Inferior parietal cortex (tissue), 1 donor: ENCODE results near the gene MACROD2.

Source experiments
- DNase-seq: peaks from one replicate; pipeline ENCODE4 v3.0.0-alpha.2; 2016; ENCODE audit errors: extremely low spot score

MACROD2 gene

DNA sequence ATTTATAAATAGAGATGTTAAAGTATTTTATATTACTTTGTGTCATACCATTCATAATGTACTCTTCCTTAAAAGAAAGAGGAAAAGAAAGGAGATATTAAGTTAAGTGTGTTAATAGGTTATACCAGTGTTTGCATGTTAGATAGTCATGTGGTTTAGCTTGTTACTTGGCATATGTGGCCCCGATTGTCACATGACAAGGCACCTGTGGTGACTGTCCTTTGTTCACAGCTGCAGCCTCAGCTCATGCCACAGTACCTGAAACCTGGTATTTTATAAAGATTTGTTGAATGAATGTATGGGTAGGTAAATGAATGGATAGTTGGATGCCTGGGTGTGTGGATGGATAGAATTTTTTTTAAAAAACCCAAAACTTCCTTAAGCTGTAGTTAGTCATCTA is 648.2 kb downstream of the MACROD2 start:
- DNase-seq, result no peak

DNA sequence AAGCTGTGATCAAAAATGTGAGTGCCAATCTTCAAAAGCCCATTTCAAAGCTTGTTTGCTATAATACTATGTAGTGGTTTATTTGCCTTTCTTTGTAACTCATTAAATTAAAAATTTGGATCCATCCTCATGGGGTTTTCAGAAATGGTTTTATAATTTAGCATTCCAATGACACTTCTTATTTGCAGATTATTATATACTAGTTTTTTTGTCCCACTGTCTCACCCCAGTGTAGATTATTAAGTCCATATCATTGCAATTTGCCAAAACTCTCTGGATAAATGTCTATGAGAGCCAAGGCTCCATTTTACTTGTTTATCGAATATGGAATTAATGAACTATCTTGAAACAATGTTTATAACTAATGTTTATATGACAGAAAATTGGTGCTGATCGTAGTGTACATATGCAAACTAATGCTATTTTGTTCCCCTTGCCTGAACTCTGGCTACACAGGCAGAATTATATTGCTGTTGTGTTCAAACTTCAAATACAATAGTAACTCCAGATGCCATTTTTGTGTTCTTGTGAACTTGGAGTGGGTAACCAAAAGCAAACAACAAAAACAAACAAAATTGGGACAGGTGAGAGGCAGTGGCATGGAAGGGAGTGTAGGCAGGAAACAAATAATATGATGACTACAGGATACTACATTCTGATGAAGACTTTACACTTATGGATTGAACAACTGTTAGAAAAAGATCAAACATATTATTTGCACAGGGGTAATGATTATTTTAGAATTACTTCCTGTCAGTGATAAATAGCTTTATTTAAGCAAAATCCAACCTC is 649.2 kb downstream of the MACROD2 start:
- DNase-seq, result no peak

DNA sequence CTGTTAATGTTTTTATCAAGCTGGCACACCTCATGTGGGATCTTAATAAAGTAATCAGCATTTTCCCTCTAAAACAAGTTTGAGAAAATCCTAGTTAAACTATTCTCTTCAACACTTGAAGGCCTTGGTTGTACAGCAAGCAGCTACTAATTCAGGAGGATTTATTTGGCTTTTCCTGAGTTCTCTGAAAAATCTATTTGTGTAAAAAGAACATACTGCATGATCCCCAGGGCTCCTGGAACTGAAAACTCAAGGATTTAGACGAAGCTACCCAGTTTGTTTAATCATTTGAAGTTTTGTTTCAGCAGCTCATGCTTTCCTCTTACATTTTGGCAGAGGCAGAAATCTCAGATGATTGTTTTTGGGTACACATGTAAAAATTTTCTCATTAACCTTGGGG is 651.7 kb downstream of the MACROD2 start:
- no peak for DNase-seq

DNA sequence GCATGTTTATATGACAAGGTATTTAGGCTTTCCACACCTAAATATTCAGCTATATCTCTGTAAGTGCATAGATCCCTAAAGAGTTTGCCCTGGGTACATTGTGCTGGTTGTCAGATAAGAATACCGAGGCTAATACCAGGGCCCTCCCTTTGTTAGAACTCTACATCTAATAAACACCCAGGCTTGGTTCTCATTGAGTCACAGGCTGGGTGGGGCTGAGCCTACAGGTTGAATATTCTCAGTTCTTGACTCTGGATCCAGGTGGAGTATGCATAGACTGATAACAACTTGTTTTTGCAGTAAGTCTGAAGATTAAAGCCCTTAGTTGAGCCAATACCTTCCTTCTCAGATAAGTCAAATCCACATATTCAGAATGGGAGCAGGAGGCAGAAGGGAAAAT is 654.3 kb downstream of the MACROD2 start:
- DNase-seq, result no peak

DNA sequence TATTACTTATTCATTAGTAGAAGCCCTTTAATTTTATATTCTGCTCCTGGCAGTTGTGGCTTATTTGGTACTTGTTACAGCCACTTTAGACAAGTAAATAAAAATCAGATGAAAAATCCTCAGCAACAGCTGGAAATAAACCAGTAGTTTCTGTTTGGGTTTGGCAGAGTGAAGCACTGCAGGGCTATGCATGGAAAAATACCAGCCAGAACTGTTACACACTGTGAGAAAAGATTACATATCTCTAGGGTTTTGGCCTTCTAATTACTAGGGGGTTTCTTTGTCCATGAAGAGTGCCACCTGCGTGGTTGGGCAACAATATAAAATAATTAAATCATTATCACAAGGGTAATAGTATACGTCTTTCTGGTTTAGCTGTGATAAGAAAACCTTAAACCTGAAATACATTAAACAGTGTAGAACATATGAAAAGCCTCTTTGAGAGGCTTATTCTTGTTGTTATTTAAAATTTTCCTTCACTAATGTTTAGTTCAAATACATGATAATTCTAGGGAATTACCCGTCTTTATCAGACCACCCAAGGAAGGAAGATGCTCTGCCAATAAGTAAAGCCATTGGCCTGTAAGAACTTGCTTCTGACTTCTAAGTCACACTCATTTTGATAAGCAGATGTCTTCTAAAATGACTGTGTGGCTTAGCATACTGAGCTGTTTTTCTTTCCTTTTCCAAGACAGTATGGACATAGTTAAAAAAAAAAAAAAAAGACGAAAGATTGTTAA is 662.1 kb downstream of the MACROD2 start:
- no peak for DNase-seq

DNA sequence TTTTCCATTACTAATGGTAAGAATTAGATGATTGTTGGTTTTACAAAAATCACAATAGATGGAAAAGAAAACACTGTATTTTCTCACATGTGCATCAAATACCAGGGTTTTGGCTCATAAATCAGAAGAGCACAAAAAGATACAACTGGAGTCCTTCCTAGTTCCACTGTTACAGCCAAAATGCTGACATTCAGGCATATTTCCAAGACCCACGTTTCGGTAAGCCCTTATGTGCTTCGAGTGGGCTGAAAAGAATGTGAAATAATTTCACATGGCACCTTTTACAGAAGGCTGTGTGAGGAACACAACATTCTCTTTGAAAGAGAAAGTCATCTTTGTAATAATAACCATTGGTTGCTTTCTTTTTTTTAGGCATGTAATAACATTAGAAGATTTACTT is 668.8 kb downstream of the MACROD2 start:
- DNase-seq, result peak; percentile 48

DNA sequence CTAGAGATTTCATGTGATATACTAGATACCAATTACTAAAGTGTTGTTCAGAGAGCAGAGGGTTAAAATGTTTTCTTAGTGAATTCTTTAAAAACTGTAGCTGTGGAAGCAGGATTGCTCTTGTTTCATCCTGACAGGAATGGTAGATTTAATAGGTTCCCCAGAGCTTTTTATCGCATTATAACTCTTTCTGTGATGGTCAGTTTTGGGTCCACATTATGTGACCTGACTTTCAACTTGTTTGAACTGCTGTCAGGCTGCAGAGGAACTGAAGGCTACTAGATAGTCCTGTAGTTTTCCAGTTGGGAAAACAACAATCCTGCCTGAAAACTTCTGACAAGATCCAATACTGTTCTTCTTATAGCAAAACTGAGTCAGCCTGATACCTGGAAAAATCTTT is 671.4 kb downstream of the MACROD2 start:
- DNase-seq, result no peak

DNA sequence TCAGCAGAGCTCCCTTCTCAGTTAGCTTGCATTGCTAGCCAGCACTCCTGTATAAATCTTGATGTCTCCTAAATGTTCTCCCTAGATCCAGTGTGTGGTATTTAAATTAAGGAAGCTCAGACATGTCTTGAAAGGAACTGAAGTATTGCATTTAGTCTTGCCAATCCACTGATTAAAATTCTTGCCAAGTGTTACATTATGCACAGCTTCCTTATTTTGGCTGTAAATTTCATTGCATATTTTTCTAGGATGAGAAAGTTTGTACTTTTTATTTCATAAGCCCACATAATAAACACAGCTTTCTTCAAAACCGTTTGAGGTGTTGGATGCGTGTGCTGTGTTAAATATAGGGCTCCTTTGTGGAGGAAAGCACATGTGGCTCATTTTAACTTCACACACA is 671.9 kb downstream of the MACROD2 start:
- DNase-seq, result peak; percentile 59

DNA sequence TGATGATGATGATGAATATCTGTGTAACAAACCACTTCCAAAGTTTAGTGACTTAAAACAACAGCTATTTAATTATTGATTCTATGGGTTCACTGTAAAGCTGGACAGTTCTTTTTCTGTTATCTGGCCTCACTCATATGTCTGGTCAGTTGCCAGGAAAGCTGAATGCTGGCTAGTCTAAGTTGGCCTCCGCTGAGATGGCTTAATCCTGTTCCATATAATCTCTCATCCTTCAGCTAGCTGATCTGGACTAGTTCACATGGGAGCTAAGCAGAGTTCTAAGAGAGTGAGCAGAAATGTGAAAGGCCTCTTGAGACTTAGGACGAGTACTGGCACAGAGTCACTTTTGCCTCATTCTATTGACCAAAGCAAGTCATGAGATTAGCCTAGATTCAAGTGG is 676.8 kb downstream of the MACROD2 start:
- DNase-seq, result no peak

DNA sequence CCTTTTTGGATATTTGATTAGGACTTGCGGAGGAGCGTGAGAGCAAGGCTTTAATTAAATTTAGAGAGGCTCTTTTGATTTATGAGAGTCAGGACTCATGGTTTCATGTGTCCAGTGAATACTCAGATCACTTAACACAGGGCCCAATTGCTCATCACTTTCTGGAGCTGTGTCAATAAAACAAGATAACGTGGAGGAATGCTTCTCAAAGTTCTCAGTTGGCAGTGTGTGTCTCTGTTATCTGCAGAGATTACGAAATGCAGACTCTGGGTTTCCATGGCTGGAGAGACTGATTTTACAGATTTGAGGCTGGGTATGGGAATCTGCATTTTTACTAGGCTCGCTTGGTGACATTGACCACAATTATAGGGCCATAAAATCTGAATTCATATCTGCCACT is 677.8 kb downstream of the MACROD2 start:
- DNase-seq, result no peak

DNA sequence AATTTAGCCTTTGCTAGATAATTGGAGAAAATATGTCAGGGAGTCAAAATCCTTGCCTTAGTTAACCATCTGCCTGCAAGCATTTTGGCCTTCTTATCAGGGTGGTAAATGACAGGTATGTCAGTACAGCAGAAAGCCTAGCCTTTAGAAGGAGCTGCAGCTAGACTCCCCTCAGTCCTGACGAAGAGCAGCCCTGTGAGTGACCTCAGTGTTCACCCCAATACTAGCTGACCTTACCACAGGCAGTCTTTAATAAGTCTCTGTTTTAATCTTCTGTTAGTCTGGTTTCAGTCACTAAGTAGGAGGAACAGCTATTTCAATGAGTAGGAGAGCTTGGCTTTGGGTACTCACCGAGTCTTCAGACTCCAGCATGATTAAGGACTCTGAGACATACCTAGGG is 682.1 kb downstream of the MACROD2 start:
- no peak for DNase-seq

DNA sequence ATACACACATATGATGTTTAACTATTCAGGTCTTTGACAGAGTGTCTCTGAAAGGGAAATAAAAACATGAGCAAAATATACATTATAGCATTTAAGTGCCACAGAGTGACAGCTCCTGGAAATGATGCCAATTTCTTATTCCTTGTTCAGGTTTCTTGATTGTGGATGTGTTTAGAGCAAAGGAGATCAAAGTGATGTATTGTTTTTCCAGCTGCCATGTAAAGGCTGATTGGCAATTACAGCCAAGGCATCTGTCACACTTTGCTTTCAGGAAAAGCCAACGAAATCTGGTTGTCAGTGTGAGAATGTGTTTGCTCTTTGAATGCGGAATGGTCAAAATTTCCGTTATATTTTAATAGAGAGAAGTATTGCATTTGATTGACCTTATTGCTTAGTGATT is 689.9 kb downstream of the MACROD2 start:
- DNase-seq, result no peak

DNA sequence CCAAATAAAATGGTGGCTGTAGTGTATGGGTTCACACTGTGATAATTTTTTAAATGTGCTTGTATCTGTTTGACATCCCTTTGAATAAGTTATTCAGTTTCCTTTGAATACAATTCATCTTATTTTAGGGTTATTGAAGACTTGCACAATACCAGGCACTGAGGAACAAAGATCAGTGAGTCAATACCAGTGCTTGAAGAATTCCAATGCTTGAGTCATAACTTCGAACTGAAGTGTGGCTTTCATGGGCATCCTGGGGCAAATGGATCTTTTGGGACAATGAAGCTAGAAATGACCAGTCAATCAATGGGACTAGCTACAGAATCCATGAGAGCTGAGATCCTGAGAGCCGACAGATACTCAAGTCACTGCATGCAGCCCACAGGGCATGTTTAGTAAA is 692.0 kb downstream of the MACROD2 start:
- no peak for DNase-seq

DNA sequence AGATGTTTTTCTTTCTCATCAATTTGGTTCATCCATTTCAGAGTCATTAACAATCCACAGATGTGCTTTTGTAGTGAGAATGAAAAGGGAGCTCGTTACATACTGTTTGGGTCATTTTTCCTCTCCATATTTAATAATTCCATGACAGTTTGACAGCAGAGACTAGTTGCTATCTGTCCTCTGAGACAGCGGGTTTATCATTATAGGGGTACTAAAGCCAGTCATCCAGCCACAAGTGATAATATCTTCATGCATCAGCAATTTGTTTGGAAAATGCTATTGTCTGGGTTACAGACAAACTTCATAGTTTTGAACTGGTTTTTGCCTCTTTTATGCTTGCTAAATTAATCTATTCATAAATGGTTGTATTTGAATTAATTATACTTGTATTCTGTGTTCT is 692.7 kb downstream of the MACROD2 start:
- DNase-seq, result no peak

DNA sequence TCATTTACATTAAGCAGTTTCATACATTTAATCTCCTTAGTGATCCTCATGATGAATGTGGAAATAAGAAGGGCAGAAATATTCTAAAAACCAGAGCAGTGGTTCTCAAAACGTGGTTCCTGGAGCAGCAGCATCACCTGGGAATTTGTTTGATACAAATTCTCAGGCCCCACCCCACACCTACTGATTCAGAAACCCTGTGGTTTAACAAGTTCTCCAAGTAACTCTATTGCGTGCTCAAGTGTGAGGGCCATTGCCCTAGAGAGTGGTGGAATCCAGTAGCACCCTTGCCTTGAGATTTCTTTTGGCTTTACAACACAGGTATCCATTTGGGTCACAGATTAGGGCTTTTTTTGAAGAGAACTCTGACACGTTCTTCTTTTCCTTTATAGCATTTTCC is 696.7 kb downstream of the MACROD2 start:
- DNase-seq, result no peak

DNA sequence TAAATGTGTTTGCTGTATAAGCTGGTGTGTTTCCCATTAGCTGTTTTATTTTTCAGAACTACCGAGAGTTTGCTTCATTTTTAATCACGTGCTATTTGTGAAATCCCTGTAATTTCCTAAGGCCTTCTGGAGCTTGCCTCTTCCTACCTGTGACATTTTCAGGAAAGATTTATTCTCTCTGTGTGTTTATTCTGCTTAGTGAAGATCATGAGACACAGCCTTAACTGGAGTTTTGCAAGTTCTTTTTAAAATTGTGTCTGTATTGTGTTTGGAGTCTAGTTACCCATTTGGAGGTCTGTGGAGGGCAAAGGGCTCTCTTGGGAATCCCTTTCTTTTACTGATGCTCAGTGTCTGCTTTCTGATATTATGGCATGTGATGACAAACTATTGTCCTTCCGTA is 701.2 kb downstream of the MACROD2 start:
- no peak for DNase-seq

DNA sequence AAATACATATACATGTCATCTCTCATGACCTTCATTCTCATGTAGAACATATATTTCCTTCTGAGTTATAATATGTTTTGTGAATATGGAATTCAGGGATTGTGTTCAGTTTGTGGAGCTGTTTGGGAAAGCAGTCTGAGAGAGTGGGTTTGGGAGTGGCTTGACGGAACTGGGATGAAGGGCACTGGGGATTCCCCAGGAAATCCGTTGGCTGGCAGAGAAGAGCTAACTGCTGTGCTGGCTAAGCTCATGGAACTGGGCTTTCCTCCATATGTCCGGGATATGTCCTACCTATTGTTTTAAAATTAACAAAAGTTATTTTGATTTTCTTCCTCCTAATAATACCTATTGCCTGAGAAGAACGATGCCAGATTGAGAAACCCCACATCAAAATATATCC is 701.6 kb downstream of the MACROD2 start:
- DNase-seq, result no peak

DNA sequence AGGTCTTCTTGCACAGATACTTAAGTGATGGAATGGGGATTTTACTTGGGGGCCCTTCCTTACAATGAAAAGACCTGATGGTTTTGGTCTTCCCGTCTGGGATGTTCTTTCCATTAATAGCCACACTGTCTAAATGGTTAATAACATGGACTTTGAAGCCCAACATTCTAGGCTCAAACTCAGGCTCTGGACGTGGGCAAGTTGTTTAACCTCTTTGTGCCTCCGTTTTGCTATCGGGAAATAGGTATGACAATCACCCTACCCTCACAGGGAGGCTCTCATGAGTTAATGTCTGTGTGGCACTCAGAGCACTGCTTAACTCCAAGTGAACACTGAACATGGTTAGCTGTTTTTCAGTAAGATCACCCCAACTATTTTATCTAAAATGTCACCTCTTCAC is 702.8 kb downstream of the MACROD2 start:
- DNase-seq, result no peak

DNA sequence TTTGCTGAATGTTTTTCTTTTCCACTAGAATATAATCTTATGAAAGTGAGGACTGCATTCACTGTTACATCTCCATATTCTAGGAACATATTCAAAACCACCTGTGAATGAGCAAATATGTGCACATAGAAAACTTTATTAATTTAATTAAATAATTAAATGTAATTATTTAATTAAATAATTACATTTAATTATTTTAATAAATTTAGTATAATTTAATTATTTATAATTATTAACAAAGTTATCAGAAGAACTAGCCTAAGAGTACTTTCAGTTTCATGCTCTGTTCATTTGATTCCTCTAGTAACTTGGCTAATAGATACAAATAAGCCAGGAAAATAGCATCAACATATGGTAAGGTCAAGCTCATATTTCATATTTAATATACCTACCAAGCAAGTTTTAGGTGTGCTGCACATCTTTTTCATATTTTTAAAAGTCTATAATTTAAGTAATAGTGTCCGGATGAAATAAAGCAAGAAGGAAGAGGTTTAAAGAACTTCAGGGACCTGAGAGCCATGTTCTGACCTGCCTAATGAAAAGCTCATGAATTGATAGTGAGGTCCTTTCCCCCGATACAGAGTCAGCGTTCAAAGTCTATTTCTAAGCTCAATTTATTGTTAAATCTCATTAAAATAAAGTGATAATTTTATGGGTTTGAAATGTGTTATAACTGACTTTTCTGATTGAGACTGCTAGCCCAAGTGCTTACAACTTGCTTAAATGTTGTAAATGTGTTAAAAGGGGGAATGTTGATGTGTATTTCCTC is 703.5 kb downstream of the MACROD2 start:
- DNase-seq, result no peak

DNA sequence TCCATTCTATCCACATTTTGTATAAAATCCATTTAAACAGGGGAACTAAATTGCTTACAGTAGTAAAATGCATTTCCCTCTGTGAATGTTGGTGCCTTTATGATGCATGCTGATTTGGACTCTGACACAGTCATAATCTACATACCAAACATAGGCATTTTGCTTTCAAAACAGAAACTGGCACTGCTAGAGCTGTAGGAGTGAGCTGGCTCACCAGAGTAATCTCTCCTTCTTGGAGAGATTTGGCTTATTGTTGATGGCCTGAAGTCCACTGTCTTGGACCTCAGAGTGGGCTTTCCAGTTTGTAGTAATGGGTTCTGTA is 705.3 kb downstream of the MACROD2 start:
- DNase-seq, result peak; percentile 28

DNA sequence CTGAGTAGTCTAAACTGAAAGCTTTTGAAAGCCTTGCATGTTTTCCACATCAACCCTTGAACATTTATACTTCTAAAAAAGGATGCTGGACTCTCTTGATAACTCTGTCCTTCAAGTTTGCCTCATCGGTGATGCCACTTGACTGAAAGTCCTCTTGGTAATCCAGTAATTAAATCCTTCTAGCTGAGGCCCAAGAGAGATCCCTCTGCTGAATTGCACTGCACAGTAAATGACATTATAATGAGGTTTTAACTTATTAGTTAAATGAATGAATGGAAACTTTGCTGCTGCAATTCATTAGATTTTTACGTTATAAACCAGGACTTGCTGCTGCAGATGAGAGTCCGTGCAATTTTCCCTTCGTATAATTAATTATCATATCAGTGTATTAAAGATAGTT is 706.0 kb downstream of the MACROD2 start:
- no peak for DNase-seq

DNA sequence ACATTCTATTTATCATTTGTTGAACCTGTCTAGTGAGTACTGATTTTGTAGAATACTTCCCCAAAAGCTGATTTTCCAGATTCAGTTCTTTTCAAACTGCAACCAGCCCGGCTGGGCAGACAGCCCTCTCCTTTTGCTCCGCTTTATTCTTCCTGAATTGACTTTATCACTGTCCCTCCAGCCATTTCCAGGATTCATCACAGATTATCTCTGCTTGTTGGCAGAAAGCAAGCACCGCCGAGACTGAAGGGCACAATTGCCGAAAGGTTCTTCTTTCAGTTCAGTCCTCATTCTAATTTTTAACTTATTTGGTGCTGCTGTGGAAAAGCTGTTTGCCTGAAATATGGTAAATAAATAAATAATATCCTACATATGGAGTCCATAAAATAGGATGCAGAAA is 711.2 kb downstream of the MACROD2 start:
- no peak for DNase-seq
